ENCODE data around the gene H2BW2.

DNA sequence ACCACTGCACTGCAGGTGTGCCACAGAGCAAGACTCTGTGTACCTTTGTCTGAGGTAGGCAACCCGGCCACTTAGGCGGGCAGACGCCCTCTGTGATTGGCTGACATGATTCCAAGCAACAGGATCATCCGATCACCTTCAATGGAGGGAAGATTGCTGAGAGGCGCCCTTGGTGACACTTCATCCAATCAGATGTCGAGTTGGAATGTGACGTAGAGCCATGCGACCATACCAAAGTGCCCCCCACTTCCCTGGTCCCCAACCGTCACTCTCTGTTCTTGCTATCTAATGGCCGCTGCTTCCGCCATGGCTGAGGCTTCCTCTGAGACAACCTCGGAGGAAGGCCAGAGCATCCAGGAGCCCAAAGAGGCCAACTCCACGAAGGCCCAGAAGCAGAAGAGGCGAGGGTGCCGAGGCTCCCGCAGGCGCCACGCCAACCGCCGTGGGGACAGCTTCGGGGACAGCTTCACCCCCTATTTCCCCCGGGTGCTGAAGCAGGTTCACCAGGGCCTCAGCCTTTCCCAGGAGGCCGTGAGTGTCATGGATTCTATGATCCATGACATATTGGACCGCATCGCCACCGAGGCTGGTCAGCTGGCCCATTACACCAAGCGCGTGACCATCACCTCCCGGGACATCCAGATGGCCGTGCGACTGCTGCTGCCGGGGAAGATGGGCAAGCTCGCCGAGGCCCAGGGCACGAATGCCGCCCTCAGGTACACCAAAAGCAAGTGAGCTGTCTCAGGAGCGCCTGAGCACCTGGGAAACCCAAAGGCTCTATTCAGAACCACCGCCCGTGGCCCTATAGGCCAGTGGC is at the start of gene H2BW2:
- TF ChIP-seq CTCF (IDR thresholded peaks at IDR 0.05) (no peak), POLR2A (IDR thresholded peaks at IDR 0.05) (no peak)

All from uterus (tissue), 2 donors.